ENCODE measurements around the gene PELI3.

- TF ChIP-seq CTCF (IDR thresholded peaks at IDR 0.05) (peak; percentile 6 to 22), POLR2AphosphoS5 (IDR thresholded peaks at IDR 0.05) (no peak), POLR2A (IDR thresholded peaks at IDR 0.05) (no peak), EP300 (IDR thresholded peaks at IDR 0.05) (no peak)
Measured at GRCh38 chr11:66418168-66418985, 48.3 kb upstream of the PELI3 start.
